GM19468 (cell line): ENCODE data around the gene PYGB.
"Not testable (repeated sequence)": the region's sequence is repeated elsewhere in the genome, so short reads cannot be mapped to it uniquely, and the experiment has no call there.

Experiments used
- ATAC-seq: cut with Tn5 transposase; IDR thresholded peaks from one replicate; pipeline ENCODE4 v1.9.1; 2021; ENCODE audit warnings: mild to moderate bottlenecking, moderate library complexity, moderate number of reproducible peaks; ENCODE audit not compliant: unreplicated experiment; ENCODE audit errors: extremely low read depth

PYGB gene

DNA sequence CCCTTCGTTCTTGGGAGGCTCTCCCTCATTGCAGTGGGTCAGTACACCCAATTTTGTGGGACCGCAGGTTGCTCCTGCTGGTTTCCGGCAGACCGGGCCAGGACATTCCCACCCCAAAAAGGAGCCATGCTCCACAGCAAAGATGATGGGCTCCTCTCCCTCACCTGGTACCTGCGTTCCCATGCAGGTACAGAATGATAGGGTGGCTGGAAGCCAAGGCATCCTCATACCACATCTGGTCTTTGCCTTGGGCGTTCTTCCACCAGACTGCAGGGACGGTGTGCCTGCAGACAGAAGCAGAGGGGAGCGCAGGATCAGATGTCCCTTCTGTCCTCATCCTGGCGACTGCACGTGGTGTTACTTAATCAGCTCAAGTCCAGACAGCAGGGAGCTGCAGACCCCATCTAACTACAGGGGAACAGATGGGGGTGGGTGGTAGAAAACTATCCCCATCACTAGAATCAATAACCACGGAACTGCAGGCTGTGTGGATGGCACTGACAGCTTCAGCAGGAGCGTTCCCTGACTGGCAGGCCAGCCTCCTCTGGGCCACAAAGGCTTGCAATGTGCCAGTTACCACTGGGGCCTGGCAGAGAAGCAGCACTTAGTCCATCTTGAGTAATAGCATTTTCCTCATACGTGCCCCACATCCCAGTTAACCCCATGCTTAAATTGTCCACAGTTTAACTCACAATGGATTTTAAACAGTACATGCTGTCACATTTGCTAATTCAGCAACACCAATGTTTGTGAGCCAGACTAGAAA lies 72.3 kb downstream of the PYGB start:
- no peak for ATAC-seq

GRCh38 chr20:25321262-25321831 lies 73.5 kb downstream of the PYGB start:
- no peak for ATAC-seq

DNA sequence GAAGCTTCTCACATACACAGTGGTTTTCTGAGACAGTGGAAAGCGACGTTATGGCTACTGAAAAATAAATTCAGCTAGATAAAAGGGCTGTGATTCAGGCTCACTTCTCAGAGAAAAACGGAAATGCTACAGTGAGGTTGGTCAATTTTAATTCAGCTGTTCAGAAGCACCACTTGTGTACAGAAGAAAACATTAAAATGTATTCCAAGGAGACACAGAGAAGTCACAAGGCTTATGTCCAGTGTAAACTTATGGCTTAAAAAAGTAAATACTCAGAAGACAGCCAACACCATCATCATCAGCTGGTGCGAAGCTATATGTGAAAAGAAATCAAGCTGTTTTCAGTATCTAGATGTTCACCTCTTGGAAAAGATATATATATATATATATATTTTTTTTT lies 74.1 kb downstream of the PYGB start:
- ATAC-seq, result no peak

- no peak for ATAC-seq
Measured at GRCh38 chr20:25323496-25324246, 75.8 kb downstream of the PYGB start.

GRCh38 chr20:25324412-25324811 lies 76.5 kb downstream of the PYGB start:
- ATAC-seq, result no peak

DNA sequence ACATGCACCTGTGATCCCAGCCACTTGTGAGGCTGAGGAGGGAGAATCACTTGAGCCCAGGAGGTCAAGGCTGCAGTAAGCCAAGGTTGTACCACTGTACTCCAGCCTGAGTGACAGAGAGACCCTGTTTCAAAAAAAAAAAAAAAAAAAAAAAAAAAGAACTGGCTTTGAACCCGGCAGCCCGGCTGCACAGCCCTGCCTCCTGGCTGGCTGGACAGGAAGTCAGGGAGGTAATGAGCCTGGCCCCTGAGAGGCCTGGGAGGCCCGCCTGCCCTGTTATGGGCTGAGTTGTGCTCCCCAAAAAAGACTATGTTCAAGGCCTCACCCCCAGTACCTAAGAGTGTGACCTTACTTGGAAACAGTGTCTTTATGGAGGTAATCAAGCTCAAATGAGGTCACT lies 77.2 kb downstream of the PYGB start:
- ATAC-seq, result no peak

- no peak for ATAC-seq
Measured at GRCh38 chr20:25325997-25326396, 78.1 kb downstream of the PYGB start.

DNA sequence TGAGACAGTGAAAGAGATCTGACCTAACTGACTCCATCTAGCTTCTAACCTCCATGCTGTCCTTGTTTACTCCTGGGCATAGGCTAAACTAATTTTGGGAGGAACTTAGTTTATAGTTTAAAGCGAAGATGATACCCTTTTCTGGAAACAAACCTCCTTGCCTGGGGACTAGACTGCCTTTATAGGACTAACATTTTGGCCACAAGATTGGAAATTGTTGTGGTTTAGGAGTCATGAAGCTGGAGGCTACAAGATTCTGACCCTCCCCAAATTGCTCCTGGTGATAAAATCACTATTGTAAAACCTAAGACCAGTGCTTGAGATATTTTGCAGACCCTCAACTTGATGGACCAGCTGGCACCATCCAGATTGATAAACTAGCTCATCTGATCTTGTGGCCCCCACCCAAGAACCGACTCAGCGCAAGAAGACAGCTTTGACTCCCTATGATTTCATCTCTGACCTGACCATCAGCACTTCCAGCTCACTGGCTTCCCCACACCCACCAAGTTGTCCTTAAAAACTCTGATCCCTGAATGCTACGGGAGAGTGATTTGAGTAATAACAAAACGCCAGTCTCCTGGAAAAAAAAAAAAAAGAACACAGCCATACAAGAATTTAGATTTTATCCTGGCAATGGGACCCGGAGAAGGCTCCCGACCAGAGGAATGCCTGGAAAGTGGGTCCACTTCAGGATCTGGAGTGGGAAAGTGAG lies 79.8 kb downstream of the PYGB start:
- no peak for ATAC-seq

DNA sequence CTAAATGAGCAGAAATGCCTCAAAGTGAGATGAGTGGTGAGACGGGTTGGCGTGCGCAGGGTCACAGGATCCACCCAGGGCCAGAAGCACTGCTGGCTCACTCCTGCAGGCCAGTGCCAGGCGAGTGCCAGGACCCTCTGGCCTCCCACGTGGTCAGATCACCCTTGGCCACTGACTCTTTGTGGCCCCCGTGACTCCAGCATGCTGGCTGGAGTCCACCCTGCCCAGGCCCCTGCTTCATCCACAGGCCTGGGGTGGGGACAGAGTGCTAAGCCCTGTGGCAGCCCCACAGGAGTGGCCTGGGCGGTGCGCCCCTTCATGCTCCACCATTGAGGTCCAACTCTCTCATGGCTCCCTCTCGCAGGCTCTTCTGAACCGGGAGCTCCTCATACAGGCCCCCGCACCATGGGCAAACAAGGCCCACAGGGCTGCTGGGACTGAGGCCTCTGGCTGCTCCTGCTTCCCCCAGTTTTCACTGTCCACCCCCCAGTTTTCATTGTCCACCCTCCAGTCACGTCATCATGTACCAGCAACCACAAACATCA lies 81.1 kb downstream of the PYGB start:
- no peak for ATAC-seq

GRCh38 chr20:25334972-25335371 lies 87.1 kb downstream of the PYGB start:
- not testable (repeated sequence) for ATAC-seq

GRCh38 chr20:25336561-25337422 lies 88.9 kb downstream of the PYGB start:
- no peak for ATAC-seq

DNA sequence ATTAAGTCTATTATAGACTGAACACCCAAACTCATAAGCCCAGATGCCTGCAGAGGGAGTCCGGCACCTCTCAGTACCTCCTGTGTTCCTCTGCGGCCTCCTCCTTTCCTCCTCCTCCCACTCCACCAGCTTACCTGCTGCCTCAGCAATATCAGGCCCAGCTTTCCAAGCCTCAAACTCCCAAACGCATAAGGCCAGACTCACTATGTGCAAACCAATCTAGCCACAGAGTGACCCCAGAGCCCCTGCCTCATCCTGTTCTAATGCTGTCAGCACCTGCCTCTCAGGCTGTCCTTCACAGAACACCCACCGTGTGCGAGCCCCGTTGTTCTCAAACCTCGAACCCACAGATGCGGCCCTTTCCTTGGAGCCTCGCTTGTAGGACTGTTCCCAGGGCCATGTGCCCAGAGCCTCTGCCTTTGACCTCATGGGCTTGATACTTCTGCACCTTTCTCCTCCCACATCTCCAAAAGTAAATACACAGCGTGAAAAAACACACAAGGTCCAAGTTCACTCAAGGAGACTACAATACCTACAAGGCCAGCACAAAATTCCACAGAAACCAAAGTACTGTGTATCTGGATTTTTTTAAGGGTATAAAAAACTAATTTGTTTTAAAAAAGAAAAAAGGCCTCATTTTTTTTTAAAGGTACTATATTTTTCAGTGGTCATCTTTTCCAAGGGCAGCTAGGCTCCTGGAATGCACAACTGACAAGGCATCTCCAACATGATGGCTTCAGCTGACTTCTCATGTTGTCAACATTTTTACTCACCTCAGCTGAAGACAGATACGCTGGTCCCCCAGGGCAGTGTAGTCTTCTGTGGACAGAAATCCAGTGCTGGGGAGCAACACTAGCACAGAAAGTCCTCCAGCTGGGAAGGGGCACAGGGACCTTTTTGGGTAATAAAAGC lies 90.5 kb downstream of the PYGB start:
- ATAC-seq, result no peak

- no peak for ATAC-seq
Measured at GRCh38 chr20:25339608-25340007, 91.7 kb downstream of the PYGB start.

- no peak for ATAC-seq
Measured at GRCh38 chr20:25340380-25340779, 92.5 kb downstream of the PYGB start.

DNA sequence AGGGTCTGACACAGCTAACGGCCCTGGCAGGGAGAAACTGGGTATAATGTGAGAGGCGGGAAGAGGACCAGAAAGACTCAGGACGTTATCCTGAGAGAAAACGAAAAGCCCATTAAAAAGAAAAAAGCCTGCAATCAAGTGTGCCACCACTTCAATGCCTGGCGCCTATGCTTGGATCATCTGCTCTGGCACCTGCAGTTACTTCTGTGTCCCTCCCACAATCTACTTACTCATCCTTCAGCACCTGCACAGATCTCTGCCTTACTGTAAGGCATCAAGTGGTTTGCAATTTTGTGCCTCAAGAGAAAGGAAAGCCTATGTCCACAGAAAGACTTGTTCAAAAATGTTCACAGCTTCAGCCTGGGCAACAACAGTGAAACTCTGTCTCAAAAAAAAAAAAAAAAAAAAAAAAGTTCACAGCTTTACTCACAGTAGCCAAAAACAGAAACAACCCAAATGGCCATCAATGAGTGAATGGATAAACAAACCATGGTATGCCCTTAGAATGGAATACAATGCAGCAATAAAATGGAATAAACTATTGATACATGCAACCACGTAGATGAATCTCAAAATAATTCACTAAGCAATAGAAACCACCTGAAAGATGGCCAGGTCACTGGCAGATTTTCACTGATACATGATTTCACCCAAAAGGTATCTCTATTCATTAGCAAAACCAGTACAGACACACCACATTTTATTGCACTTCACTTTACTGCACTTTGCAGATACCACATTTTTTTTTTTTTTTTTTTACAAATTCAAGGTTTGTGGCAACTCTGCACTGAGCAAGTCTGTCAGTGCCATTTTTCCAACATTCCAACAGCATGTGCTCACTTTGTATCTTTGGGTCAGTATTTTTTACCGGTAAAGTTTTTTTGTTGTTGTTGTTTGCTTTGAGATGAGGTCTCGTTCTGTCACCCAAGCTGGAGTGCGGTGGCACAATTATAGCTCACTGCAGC lies 94.1 kb downstream of the PYGB start:
- no peak for ATAC-seq

- ATAC-seq, result no peak
Measured at GRCh38 chr20:25344634-25345033, 96.7 kb downstream of the PYGB start.

GRCh38 chr20:25345721-25346120 lies 97.8 kb downstream of the PYGB start:
- no peak for ATAC-seq
